ENCODE results near the gene MLEC.
"Not testable (repeated sequence)": the region's sequence is repeated elsewhere in the genome, so short reads cannot be mapped to it uniquely, and the experiment has no call there.

Gene MLEC

DNA sequence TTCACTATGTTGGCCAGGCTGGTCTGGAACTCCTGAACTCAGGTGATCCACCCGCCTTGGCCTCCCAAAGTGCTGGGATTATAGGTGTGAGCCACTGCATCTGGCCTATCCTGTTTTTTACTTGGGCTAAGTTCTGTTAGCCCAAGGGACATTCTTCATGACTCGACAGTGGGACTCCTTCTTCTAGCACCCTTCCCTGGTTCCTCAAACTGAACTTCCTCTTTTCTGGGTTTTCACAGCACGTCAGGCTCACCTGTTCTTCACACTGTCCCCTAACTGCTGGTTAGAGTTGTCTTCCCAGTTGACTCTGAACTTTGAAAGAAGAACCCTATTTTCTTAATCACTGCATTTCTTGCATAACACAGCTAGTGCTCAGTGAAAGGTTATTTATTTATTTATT lies 24.1 kb upstream of the MLEC start:
- no peak for DNase-seq (ENCODE audit: low read depth)

DNA sequence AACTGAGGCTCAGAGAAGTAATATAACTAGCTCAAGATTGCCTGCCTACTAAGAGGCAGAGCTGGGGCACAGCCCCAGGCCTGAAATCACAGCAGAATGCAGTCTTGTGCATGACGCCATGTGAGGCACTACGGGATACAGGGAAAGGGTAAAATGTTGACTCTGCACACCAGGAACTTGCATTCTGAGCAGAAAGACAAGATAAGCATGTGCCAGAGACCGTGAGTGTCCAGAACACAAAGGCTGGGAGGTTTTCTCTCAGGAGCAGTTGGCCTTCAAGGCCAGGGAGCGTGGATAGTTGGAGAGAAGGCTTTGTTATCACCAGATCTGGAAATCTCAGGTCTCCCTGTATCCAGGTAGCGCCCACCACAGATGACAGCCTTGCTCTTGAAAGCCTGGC lies 23.2 kb upstream of the MLEC start:
- DNase-seq (ENCODE audit: low read depth): no peak

DNA sequence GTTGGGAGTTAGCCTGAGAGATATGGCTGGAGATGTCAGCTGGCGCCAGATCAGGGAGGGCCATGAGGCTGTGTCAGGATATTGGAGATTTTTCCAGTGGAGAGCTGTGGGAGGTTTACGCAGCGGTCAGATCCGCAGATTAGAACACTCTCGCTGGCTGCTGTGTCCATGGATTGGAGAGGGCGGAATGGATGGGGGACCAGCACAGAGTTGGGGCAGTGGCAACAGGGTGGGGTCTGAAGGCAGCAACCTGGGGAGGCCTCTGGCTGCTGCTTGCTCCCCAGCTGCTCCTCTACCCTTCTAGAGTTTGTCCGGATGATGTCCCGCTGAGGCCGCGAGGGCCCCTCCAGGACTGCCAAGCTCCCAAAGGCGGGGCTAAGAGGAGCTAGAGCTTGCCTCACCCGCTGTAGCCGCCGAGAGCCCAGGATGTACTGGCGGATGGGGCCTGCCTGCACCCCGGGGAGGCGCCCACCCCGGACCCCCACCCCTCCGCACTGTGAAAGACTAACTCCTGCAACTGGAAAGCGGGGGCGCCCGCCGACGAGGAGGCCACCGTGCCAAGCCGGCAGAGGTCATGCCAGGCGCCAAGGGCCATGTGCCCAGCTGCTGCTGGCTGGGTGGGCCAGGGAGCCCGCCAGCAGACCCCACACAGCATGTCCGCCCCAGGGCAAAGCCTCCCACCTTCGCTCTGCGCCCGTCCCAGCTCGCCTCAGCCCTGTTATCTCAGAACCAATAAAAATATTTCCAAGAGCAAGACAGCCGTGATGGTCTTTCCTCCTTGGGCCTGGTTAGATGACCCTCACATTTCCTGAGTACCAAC lies 20.2 kb upstream of the MLEC start:
- DNase-seq (ENCODE audit: low read depth): no peak

DNA sequence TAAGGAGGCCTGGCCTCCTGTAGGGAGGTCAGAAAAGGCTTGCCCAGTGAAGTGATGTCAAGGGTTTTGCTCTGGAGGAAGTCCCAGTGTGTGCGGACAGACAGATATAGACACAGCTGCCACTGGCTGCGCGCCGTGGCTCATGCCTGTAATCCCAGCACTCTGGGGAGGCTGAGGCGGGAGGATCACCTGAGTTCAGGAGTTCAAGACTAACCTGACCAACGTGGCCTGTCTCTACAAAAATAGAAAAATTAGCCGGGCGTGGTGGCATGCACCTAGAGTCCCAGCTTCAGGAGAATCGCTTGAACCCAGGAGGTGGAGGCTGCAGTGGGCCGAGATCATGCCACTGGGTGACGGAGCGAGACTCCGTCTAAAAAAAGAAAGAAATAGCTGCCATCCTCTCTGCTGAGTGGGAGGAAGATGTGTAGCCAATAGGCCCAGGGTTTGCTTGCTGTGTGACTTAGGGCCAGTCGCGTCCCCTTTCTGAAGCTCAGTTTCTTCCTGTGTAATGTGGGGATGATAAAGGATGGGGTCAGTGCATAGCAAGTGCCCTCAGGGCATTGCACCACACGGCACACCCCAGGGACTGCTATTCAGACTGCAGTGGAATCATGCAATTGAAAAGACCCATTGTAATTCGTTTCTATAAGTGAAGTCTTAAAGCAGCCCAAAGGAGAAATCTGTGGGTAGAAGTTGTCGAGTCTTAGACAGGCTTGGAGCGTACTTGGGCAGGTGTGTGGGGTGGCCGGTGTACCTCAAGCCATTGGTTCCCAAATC lies 18.7 kb upstream of the MLEC start:
- DNase-seq (ENCODE audit: low read depth): no peak

DNA sequence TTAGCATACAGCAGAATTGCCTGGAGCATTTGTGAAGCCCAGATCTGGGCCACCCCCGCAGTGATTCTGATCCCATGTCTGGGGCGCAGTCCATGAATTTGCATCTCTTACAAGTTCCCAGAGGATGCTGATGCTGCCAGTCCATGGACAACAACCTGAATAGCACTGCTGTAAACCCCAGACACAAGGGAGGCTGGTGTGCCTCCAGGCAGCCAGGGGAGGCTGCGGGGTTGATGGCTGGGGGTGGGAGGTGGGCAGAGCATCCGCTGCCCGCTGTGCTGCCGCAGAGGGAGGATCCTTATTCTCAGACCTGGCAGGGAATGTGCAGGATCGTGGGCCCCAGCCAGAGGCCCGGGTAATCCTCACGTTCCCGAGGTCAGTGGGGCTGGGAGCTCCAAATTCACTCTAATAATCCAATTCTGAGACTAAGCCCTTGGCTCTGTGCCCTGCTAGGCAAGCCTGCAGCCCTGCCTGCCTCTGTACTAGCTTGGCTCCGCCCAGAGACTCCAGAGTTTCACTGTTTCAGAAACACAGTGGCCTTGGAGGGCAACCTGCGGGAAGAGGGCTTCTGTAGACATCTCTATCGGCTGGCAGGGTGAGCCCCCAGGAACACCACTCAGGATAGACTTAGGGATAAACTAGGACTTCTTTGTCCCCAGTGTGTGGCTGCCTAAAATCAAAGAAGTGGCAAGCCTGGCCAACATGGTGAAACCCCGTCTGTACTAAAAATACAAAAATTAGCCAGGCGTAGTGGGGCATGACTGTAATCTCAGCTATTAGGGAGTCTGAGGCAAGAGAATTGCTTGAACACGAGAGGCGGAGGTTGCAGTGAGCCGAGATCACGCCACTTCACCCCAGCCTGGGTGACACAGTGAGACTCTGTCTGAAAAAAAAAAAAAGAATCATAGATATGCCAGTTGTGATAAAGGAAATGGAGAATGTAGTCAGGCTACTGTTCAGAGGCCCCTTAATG lies 17.8 kb upstream of the MLEC start:
- no peak for DNase-seq (ENCODE audit: low read depth)

DNA sequence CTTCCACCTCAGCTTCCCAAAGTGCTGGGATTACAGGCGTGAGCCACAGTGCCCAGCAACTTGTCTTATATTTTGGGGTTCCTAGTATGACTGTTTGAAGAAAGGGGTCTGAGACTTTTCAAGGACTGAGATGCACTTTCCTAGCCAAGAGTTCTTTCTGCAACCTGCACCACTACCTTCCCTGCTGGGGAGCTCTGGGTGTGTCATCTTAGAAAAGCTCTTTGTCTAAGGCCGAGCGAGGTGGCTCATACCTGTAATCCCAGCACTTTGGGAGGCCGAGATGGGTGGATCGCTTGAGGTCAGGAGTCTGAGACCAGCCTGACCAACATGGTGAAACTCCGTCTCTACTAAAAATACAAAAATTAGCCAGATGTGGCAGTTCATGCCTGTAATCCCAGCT lies 16.7 kb upstream of the MLEC start:
- DNase-seq (ENCODE audit: low read depth): not testable (repeated sequence)

DNA sequence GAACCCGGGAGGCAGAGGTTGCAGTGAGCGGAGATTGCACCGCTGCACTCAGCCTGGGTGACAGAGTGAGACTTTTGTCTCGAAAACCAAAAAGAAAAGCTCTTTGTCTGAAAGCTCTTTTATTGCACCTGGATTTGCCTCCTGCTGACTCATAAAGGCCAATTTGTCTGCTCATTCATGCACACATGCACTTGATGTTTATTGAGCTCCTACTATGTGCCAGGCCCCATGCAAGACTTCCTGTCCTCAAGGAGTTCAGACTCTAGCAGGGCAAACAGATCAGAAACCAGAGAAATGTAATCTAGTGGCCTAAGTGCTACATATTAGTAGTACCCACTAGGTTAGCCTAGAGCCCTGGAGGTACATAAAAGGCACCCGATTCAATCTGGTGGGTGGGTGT lies 16.3 kb upstream of the MLEC start:
- no peak for DNase-seq (ENCODE audit: low read depth)

DNA sequence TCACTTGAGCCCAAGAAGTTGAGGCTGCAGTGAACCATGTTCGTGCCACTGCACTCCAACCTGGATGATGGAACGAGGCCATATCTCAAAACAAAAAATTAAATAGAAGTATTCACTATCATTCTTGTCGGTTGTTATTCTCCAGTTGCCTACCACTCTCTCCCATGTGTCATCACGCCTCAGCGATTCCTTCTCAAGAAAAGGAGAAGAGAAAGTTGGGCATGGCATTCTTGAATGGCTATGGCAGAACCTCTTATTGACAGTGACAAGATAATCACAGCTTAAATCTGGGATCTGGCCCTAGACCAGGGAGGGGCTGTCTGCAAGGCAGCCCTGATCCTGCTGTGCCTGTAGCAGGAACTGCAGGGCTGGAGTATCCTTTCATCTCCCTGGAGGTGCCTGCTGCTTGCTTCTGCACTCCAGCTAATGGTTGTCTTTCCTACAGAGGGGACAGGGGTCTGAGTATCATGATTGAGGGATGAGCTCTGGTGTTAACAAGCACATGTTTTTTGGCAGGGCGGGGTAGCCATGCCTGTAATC lies 12.8 kb upstream of the MLEC start:
- no peak for DNase-seq (ENCODE audit: low read depth)

DNA sequence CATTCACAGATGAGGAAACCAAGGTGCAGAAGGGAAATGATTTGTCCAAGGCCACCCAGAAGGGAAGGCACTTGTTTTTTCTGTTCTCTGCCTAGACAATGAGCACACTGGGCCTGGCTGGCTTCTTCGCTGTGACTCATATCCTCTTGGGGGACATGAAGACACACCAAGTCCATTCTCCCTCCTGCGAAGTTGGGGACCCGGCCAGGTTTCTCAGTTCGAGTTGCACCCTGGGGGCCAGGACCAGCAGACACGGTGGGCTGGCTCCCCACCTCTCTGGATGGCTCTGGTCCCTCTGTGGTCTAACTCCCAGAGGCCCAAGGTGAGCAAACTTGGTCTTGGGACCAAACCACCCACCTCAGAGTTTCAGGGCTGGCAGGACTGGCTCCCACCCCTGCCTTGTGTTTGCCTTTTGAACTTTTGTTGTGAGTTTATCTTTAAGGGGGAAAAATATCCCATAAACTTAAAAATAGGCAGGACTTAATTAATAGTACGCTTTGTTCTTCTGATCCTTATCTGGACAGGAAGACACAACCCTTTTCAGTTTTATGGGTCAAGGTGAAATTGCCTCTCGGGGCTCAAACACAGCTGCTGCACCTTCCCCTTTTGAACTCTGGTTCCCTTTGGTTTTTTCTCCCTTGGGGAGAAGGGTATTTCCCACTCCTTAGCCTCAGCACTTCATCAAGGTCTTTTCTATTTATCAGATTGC lies 9.0 kb upstream of the MLEC start:
- no peak for DNase-seq (ENCODE audit: low read depth)

DNA sequence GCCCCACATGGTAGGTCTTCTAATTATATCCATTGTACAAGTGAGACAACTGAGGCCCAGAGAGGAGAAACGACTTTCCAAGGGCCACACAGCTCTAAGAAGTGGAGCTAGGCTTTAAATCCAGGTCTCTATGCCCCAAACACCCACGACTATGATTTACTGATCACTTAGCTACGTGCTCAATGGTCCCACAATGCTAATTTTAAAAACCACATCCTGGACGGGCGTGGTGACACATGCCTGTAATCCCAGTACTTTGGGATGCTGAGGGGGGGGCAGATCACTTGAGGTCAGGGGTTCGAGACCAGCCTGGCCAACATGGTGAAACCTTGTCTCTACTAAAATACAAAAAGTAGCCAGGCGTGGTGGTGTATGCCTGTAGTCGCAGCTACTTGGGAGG lies 8.4 kb upstream of the MLEC start:
- DNase-seq (ENCODE audit: low read depth): no peak

DNA sequence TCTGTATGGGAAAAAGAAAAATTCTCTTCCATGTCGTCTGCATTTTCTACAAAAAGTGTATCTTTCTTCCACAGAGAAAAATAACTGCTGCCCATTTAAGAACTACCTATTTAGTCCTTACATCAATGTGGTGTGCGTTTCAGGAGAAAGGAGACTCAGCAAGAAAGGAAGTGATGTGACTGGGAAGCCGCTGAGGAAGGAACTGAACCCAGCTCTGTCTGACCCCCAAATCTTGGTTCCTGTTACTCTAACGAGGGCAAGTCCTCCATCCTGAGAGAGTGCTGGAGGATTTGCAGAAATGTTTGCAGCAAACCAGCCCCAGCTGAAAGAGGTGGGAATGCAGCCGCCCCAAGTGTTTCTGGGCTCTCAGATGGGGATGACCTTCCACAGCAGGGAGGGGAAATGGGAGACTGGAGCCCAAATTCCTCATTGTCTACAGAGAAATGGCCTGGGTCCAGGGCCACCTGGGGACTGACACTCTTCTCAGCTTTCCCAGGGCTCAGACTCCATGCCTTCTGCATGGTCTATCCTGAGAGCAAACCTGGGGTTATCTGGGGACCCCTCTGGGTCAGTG lies 6.7 kb upstream of the MLEC start:
- DNase-seq (ENCODE audit: low read depth): no peak

DNA sequence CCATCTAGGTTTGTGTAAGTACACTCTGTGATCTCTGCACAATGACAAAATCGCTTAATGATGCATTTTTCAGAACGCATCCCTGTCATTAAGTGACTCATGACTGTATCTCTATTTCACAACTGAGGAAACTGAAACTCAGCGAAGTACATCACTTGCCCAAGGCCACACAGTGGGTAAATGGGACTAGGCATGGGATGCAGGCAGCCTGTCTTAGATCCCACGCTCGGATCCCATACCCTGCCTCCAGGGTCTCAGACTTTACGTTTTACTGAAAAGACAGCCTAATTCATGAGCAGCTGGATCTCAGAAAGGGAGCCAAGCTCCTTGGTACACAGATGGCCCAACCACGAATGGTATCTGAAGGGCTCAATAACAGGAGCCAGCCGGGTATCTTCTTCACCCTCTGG lies 2.4 kb upstream of the MLEC start:
- DNase-seq (ENCODE audit: low read depth): no peak

DNA sequence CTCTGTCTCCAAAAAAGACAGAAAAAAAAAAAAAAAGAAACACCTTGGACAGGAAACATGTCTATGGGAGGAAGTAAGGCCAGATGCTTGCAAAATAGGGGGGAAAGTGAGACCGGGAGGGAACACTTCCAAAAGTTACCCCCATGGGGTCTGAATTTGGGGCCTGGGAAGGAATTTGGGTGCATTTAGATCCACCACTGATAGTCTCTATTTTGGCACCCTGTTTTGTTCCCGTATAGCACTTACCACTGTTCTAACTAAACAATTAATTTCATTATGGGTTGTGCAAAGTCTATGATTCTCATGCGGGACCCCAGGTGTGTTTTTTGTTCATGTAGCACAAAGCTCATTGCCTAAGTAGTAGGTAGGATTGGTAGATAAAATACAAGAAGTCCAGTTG lies 1.4 kb upstream of the MLEC start:
- no peak for DNase-seq (ENCODE audit: low read depth)

DNA sequence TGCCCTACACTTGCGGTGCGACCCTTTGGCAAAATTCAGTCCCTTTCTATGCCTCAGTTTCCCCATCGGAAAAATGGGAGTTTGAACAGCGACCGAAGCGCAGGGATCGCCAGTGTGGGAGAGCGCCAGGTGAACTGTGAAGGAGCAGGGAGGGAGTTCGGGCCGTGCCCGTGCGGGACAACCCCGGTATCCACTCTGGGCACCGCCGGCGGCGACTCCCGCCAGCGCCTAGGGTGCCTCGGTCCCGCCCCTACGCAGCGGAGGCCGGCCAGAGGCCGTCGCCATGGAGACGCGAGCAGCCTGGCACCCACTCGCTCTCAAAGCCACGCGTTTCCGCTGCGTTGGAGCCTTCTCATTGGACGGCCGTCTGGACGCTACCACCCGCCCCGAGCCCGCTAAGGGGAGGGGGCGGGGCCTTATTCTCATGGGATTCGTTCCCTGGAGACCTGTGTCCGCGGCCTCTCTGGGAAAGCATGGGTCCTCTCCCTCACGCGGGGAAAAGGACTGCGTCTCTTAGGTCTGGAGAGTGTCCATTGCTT lies 729 bp upstream of the MLEC start:
- DNase-seq (ENCODE audit: low read depth): peak; percentile 94

DNA sequence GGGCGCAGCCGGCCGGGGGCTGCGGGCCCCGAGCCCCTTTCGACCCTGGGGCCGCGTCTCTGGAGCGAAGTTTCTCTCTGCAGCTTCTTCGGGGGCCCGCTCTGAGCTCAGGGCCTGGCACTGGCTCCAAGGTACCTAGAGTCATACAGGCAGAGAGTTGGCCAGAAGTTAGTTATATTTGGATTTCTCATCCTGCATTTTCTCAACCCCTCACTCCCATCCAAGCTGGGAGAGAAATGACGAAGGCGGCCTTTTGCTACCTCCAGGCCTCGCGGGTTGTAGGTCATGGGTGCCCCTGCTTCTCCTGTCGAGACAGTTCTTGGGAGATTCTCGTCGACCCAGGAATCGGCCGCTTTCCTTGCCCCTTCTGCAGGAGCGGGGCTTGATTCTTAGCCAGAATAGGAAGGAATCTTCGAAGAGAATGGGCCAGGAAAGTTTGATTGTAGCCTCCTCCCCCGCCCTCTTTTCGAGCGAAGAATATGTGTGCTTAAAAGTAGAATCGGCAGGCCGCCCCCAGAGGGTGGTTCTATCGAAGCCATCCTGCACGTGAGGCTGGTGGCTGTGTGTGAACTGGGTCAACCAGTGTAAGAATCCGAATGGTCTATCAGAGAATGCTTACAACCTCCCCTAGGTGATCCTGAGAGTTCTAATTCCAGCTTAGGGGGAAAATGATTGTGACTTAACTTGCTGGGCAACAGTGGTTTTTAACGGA lies 785 bp downstream of the MLEC start:
- peak; percentile 17 for DNase-seq (ENCODE audit: low read depth)

DNA sequence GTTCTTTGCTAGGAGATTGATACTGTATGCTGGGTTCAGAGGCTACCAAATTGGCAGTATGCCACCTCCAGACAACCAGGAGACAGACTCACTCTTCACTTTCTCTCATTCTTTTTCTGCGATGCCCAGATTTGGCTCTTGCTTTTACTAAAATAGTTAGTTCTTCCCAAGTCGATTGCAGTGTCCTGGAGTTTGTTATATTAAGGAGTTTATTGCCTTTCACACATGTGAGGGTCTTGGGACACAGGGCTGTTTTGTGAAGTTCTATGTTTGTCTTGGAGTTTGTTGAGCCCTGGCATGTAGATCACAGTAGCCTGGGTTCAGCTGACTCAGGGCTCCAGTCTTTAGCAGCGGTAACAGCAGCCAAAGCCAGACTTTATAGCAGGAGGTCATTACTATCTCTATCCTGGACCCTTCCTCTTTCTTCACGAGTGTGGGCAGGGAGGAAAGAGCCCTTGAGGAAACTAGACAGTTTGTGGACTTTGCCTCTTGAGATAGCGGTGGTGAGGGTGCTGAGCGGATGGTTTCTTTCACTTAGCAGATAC lies 1.6 kb downstream of the MLEC start:
- no peak for DNase-seq (ENCODE audit: low read depth)

DNA sequence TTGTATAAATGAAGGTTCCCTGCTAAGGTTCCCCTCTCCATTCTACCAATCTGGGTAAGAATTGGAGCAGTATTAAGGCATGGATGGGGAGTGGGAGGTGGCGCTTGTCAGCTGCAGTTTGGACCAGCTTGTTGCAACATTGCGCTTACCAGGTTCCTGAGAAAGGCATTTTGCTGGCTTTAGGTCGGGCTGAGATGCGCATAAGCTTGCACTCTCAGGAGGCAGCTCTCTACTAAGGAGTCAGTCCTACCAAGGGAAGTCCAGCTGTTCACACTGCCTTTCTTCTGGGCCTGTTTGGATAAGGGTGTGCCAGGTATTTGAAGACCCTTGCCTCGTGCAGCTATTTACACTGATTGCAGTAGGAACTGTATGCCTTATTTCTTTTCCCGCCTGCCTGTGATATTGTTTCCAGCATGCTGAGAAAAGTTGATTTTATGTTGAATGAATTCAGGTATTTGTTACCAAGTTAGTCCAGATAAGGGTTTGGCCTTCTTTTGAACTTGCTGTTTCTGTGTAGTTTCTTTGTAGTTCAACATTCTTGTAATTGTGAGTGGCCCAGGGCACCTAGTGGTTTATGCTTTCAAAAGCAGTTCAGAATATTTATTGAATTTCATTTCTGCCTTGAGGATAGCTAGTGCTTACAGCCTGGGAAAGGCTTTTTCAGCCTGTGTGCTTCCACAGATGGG lies 2.6 kb downstream of the MLEC start:
- no peak for DNase-seq (ENCODE audit: low read depth)

DNA sequence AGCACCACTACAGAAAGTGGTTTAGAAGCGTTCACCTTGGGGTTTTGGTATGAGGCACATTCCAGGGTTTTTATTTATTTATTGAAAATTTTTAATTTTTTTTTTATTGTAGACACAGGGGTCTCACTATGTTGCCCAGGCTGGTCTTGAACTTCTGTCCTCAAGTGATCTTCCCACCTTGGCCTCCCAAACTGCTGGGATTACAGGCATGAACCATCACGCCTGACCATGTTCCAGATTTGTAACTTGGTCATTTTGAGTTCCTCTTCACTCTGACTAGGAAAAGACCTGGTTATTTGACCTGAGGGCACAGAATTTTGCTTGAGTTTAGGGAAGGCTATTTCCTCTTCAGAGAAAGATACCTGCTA lies 3.1 kb downstream of the MLEC start:
- DNase-seq (ENCODE audit: low read depth): no peak

DNA sequence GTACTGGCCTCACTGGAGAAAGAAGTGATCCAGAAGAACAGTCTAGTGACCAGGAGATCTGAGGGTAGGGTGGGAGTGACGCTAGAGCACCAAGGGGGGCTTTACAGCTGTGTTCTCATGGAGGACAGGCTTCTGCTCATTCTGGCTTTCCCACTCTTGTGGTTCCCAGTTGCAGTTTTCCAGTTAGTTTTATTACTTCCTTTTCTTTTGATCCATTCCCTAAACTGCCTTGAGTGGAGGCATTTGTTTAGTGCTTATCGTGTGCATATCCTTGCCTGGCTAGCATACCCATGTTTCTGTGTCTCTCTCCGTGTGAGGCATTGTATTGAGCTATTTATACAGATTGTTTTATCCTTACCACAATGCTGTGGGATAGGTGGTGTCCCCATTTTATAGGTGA lies 4.0 kb downstream of the MLEC start:
- no peak for DNase-seq (ENCODE audit: low read depth)
